GM19438 (cell line): ENCODE measurements around the gene NRIP1.

ENCODE experiments used
- ATAC-seq: cut with Tn5 transposase; IDR thresholded peaks from one replicate; pipeline ENCODE4 v1.9.1; 2021; ENCODE audit warnings: low read depth; ENCODE audit not compliant: unreplicated experiment

Gene NRIP1

GRCh38 chr21:15011967-15012366 lies 52.8 kb downstream of the NRIP1 start:
- ATAC-seq = no peak

GRCh38 chr21:15010645-15011044 lies 54.2 kb downstream of the NRIP1 start:
- ATAC-seq = no peak

DNA sequence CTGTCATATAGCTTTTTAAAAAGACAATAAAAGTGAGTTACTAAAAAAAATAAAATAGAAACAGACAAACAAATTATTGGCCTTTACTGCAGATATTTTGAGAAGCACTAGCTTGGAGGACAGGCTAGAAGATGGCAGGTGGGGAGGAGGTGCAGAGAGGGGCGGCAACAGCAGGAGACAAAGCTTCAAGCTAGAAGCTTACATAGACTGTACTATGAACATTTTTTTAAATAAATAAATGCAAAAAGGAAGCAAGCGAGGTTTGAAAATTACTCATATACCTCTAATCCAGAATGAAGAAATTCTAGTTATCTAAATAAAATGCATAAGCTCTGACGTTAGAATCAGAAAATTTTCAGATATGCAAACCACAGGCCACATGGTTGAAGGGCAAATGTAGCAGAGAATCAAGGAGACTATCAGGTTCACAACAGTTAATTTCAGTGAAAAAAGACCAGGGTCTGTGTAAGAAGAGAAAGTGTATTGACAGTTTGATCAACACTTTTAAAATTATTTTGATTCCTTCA lies 54.9 kb downstream of the NRIP1 start:
- ATAC-seq = no peak

GRCh38 chr21:15007716-15008296 lies 57.0 kb downstream of the NRIP1 start:
- no peak for ATAC-seq

DNA sequence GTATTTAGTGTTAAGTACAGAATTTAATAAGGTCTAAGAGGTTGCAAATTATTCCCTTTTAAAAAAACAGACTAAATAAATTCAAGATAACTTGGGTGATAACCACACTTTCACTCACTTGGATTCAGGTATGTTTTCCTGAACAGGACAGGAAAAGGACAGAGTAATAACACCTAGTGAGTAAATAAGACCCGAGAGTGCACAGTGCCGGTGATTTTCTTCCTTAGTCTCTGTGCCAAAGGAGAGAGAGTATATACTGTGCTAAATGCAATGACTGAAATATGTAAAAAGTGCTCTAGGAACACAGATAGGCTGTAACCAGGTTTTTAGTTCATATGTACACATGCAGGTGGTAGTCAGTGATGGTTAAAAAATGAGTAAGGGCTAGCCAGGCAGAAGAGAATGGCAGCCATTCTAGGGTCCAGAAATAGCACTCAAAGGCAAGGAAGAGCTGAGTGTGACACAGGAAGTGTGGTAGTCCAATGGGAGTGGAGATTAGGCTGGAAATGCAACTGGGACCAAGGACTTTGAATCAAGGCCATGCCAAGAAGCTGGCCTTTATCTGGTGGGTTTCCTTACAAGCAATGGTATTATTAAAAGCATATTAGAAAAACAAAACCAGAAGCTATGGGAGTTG lies 58.1 kb downstream of the NRIP1 start:
- no peak for ATAC-seq

DNA sequence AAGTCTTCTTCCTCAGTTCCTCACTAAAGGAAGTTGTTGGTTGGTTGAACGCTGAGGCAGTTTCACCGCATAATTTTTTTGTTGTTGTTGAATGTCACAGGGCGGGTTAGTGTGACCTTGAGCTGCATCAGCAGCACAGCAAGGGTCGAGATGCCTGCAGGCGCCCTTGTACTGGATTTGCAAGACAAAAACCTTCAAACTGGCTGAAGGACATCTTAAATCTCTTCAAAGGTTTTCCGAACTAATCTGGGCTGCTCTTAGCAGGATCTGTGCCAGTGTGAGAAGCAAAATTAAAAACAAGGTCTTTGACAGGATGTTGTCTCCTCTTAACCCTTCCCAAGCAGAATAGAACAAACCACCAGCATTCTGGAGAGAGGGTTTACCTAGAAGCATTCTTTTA lies 59.4 kb downstream of the NRIP1 start:
- ATAC-seq = no peak

DNA sequence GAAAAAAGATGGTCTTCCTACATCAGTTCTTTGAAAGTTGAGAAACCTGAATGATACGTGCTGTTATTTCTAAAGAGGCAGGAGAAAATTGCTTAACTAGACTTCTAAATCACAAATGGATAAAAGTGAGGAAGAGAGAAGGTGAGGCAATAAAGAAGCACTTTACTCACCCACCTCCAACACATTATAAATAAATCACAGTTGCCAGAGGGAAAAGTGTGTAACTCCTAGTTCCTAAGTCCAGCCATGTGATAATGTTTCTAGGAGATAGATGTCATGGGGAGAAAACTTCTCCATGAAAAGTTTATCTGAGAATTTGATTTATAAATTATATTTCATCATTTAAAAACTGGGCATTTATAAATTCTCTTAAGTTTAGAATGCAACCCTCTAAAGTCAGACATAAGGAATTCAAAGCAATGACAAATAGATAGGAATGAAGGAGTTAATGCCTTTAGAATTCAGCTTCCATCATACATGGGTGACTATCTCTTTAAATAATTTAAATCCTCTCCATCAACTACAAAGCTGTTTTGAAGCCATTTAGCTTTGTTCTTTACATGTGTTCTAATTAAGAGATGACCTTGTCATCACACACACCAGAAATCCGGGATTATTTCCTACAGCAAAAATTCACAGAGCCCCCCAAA lies 60.0 kb downstream of the NRIP1 start:
- no peak for ATAC-seq

DNA sequence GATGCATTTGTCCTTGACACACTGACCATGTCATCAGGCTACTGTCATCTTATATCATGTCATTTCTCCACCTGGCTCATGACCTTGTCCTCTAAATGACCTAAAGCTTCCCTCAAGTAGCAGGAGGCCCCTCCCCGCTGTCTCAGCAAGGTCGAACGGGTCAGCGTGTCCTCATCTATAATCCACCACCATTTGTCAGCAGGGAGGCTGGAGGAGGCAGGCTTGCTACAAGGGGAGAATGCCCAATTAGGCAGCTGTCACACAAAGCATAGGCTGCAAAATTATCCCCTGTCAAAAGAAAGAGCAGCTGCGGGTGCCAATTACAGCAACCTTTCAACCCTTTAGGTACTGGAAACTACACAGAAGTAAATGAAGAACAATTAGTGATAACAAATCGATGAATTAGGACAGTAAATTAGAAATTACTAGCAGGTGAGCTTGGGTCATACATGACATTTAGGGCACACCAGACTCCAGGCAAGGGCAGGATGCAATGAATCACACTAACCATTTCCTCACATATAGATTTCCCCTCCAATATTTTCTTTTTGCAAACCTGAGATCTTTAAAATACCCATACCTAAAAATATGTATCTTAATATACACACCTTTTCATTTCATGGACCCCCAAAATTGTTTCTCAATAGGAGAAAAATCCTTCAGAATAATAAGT lies 61.2 kb downstream of the NRIP1 start:
- ATAC-seq = no peak

DNA sequence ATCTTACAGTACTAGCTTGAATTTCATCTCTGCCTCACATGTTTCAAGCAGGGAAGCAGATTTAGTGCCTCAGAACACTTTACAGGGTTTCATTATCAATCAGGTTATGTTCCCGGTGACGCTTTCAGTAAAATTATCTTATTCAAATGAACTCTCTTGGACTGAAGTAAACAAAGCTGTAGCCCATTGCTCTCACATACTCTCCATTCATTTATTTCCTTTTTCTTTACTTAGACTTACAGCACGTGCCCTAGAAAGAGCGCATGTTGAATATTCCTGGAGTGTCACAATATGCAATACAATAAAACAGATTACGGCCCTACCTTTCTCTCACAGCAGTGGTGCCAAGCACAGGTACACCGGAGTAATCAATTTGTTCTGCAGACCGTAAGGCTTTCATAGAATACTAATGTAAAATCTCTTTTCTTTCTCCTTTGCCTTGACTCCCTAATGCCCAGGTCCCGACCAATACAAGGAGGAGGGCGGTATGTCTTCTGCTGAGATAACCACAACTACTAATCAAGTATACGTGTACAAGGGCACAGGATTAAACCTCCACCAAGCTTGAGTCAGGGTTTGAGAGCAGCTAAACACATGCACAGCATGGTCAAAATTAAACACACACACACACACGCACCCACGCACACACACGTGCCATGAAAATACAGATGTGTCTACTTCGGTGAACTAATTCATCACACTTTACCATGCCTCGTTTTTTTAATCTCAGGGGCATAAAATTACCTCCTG lies 62.8 kb downstream of the NRIP1 start:
- no peak for ATAC-seq

GRCh38 chr21:15001113-15001512 lies 63.7 kb downstream of the NRIP1 start:
- ATAC-seq = no peak

GRCh38 chr21:15000081-15000480 lies 64.7 kb downstream of the NRIP1 start:
- ATAC-seq = no peak

DNA sequence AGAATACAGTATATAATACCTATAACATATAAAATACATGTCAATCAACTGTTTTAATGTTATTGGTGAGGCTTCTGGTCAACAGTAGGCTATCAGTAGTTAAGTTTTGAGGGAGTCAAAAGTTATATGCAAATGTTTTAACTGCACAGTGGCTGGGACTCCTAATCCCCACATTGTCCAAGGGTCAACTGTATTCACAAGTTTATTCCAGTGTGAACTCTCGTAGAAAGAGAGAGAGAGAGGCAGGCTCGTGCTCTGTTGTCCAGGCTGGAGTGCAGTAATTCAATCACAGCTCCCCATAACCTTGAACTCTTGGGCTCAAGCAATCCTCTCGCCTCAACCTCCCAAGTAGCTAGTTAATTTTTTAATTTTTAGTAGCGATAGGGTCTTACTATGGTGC lies 66.0 kb downstream of the NRIP1 start:
- no peak for ATAC-seq

GRCh38 chr21:14998336-14998735 lies 66.5 kb downstream of the NRIP1 start:
- ATAC-seq = no peak

DNA sequence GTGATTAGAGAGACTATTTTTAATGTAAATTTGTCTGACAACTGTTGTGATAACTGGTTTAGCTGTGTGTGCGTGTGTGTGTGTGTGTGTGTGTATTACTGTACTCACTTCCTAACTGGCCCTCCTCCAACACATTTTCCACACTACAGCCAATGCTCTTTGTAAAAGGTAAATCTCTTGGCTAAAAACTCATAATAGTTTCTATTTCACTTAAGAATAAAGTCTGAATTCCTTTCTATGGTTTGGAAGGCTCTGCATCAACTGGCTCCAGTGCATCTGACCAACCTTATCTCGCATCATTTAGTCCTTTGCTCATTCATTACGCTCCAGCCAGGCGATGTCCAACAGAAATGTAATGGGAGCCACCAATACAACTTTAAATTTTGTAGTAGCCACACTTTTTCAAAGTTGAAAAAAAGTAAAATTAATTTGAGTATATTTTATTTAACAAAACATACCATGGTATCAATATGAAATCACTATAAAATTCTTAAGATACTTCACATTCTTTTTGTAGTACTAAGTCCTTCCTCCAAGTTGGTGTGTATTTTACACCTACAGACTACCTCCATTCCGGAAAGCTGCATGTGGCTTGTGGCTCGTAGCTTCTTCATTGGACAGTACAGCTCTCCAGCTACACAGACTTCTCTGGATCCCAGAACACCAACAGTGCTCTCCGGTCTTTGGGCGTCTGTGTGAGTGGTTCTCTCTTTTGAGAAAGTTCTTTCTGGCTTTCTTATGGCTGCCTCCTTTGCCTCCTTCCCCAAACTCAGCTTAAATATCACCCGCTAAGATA lies 68.9 kb downstream of the NRIP1 start:
- no peak for ATAC-seq

GRCh38 chr21:14995226-14995625 lies 69.6 kb downstream of the NRIP1 start:
- ATAC-seq = no peak

GRCh38 chr21:14993115-14993514 lies 71.7 kb downstream of the NRIP1 start:
- ATAC-seq = no peak

GRCh38 chr21:14991957-14992356 lies 72.8 kb downstream of the NRIP1 start:
- no peak for ATAC-seq

GRCh38 chr21:14989359-14989758 lies 75.4 kb downstream of the NRIP1 start:
- ATAC-seq = no peak

DNA sequence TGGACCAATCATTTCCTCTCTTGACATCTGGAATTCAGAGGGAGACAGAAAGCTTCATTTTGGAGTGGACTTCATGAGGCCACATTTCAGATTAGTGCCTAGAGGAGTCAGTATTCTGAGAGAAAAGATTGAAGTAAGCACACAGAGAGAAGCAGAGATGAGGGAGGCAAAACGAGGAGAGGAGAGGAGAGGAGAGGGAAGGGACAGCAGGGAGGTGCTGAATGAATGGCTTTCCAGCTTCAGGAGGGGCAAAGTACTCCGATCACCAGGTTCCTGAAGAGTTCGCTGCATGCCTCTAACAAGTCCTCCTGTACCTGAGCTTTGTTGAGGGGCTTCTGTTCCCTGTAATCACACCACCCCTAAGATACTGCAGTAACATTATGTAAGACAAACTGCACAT lies 76.0 kb downstream of the NRIP1 start:
- no peak for ATAC-seq
